Hematopoietic multipotent progenitor cell (in vitro differentiated cells): ENCODE measurements around the gene PNMA8B. TPM values are rescaled to one million over a fixed set of nuclear protein-coding genes. Genes with fewer than 3 reads are reported as not detected.

Experiments used
- DNase-seq, 3 donors: peaks; one replicate each; pipeline ENCODE4 v3.0.0-alpha.2; 2011 to 2015; ENCODE audit warnings: low read depth in 2 of 3, low spot score in 2 of 3
- total RNA-seq: library from RNA; depleted of rRNA; stranded (reverse); fragments of >200 nt; gene quantifications from one replicate; pipeline ENCODE4 v1.2.3, GENCODE V29; 2012

PNMA8B gene
- total RNA-seq, 1 donor = 0.81 TPM

GRCh38 chr19:46488551-46488950 is 7.1 kb downstream of the PNMA8B start:
- no peak for DNase-seq

- peak; percentile 58 to 79 (median 59) for DNase-seq
Measured at GRCh38 chr19:46487802-46488445, 7.7 kb downstream of the PNMA8B start.

- no peak for DNase-seq
Measured at GRCh38 chr19:46487178-46487801, 8.4 kb downstream of the PNMA8B start.

- no peak for DNase-seq
Measured at GRCh38 chr19:46486358-46486757, 9.3 kb downstream of the PNMA8B start.

GRCh38 chr19:46484656-46485055 is 11.0 kb downstream of the PNMA8B start:
- no peak for DNase-seq

GRCh38 chr19:46482631-46483030 is 13.0 kb downstream of the PNMA8B start:
- DNase-seq = no peak

GRCh38 chr19:46481947-46482346 is 13.7 kb downstream of the PNMA8B start:
- DNase-seq = no peak

GRCh38 chr19:46481223-46481848 is 14.3 kb downstream of the PNMA8B start:
- no peak for DNase-seq

GRCh38 chr19:46480415-46480814 is 15.3 kb downstream of the PNMA8B start:
- DNase-seq = no peak

- peak in 2 of 3 donors; percentile 58 to 71 for DNase-seq
Measured at GRCh38 chr19:46478356-46478986, 17.2 kb downstream of the PNMA8B start.

- DNase-seq = no peak
Measured at GRCh38 chr19:46475986-46476385, 19.7 kb downstream of the PNMA8B start.

GRCh38 chr19:46474211-46474610 is 21.5 kb downstream of the PNMA8B start:
- no peak for DNase-seq

- no peak for DNase-seq
Measured at GRCh38 chr19:46472592-46472991, 23.1 kb downstream of the PNMA8B start.

GRCh38 chr19:46471811-46472543 is 23.7 kb downstream of the PNMA8B start:
- DNase-seq = no peak

- DNase-seq = peak in 1 of 3 donors; percentile 68
Measured at GRCh38 chr19:46471116-46471733, 24.4 kb downstream of the PNMA8B start, which contains the start of gene PNMA8A. Gene PNMA8A, minus strand, starts transcription at chr19:46471563. Its CDS starts 528 bp downstream, at chr19:46471035.

GRCh38 chr19:46470376-46470775 is 25.3 kb downstream of the PNMA8B start:
- no peak for DNase-seq

- no peak for DNase-seq
Measured at GRCh38 chr19:46469541-46470185, 26.0 kb downstream of the PNMA8B start.

GRCh38 chr19:46466536-46467196 is 29.0 kb downstream of the PNMA8B start:
- no peak for DNase-seq

- no peak for DNase-seq
Measured at GRCh38 chr19:46463516-46463915, 32.2 kb downstream of the PNMA8B start.
